Breast epithelium (tissue), 3 donors: ENCODE data around the gene EDEM2.

Experiments
- CTCF ChIP-seq, 3 donors: fragments of 450-650 bp; IDR thresholded peaks; one replicate each; pipeline ENCODE4 v1.5.1; 2016 to 2017; ENCODE audit warnings: antibody characterized with exemption in 3 of 3, mild to moderate bottlenecking in 3 of 3, moderate library complexity in 3 of 3
- POLR2A ChIP-seq: fragments of 450-650 bp; IDR thresholded peaks from one replicate; pipeline ENCODE4 v1.6.1; 2016; ENCODE audit warnings: antibody characterized with exemption, mild to moderate bottlenecking, moderate library complexity
- POLR2AphosphoS5 ChIP-seq, 3 donors: sonication (generic); formaldehyde crosslinking; IDR thresholded peaks; one replicate each; pipeline ENCODE4 v1.6.1; 2017; ENCODE audit warnings: antibody characterized with exemption in 3 of 3

DNA sequence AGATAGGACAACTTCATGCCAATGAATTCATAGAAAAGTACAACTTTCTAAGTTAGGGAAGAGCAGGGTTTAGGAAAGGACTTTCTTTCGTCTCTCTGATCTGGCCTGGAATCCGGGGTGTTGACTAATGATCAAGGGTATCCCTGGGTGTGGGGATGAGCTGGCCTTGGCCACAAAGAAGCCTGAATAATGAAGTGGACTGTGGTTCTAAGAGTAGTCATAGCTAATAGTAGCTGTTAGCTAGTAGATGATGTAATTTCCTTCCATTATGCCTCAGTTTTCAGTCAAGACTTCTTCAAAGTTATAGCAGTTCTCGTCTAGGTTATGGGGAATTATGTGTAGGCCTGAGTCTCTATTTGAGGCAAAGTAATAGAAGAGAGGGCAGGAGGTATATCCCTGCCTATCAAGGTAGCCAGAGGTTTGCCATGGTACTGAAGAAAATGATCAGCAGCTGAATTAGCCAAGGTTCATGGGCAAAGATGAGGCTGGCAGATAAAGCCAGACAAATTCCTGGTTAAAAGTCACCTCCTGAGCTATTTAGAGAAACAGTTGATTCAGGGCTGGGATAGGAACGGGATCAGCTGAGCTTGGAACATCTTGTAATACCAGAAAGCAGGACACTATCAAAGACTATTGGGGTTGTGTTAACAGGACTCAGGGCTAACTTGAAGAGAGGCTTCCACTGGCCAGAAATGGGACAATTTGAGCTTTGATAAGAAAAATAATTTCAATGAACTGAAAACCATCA is 35.8 kb downstream of the EDEM2 start:
- TF ChIP-seq CTCF (IDR thresholded peaks at IDR 0.05) (no peak), POLR2AphosphoS5 (IDR thresholded peaks at IDR 0.05) (no peak), POLR2A (no peak)
